Small intestine (tissue), 7 donors: Measurements from ENCODE around the gene SGO1. TPM values are rescaled to one million over a fixed set of nuclear protein-coding genes. Genes with fewer than 3 reads are reported as not detected.

Source experiments
- DNase-seq, 2 donors: peaks; one replicate each; pipeline versions ENCODE4 v3.0.0 to v3.0.0-alpha.2; 2013
- FAIRE-seq: peaks from 2 replicates; lab custom pipeline; 2012; peaks lifted over from hg19 to GRCh38; lab: Jason Lieb, UNC
- H3K27ac ChIP-seq, 3 donors: one replicate each; pipeline ENCODE4 v1.5.1; 2013; ENCODE audit warnings: low read length in 2 of 3, mild to moderate bottlenecking in 2 of 3, control low read depth in 1 of 3, inconsistent platforms in 1 of 3, low read depth in 1 of 3, moderate library complexity in 1 of 3
- H3K27me3 ChIP-seq, 3 donors: one replicate each; pipeline ENCODE4 v1.6.1; 2013; ENCODE audit warnings: low read length in 3 of 3, inconsistent platforms in 1 of 3; ENCODE audit not compliant: control insufficient read depth in 3 of 3, insufficient read depth in 3 of 3
- H3K36me3 ChIP-seq, 3 donors: one replicate each; pipeline ENCODE4 v1.6.1; 2013; ENCODE audit warnings: low read length in 3 of 3, inconsistent platforms in 1 of 3, low read depth in 1 of 3, mild to moderate bottlenecking in 1 of 3, moderate library complexity in 1 of 3; ENCODE audit not compliant: control insufficient read depth in 3 of 3, insufficient read depth in 2 of 3
- H3K4me1 ChIP-seq, 3 donors: one replicate each; pipeline ENCODE4 v1.6.1; 2013; ENCODE audit warnings: low read length in 2 of 3, inconsistent platforms in 1 of 3, low read depth in 1 of 3, mild to moderate bottlenecking in 1 of 3, moderate library complexity in 1 of 3; ENCODE audit not compliant: control insufficient read depth in 3 of 3, insufficient read depth in 2 of 3
- H3K4me3 ChIP-seq, 3 donors: one replicate each; pipeline ENCODE4 v1.5.1; 2013; ENCODE audit warnings: low read length in 3 of 3, control low read depth in 1 of 3, inconsistent platforms in 1 of 3, low read depth in 1 of 3, mild to moderate bottlenecking in 1 of 3, moderate library complexity in 1 of 3
- H3K9me3 ChIP-seq, 2 donors: one replicate each; pipeline ENCODE4 v1.6.1; 2013; ENCODE audit warnings: low read depth in 1 of 2, low read length in 1 of 2; ENCODE audit not compliant: control insufficient read depth in 2 of 2, insufficient read depth in 1 of 2
- WGBS, 3 donors: extraction: QIAGEN DNeasy Blood & Tissue Kit; methylation state at CpG; one replicate each; pipeline ENCODE4 v1.1.7; 2013; 5-methylcytosine and 5-hydroxymethylcytosine counted together
- polyA plus RNA-seq, 4 donors: library from polyadenylated mRNA; stranded (reverse) in 3 of 4; unstranded in 1 of 4; fragments of 200-250 nt in 3 of 4; fragments of 120-200 nt in 1 of 4; gene quantifications; one replicate each; pipeline versions ENCODE4 v1.2.1 to v1.2.3, GENCODE V29; 2013
- donor health status: healthy with polysubstance abuse.
- donor health status: control.
- donor health status: control.
- donor health status: Bipolar disorder and iron deficiency.
- donor health status: healthy.

The SGO1 gene
- polyA plus RNA-seq, 4 donors: 1.6 to 5.8 (median 3.6) TPM

- WGBS, 3 donors: 92 to 98% (median 93%) methylated on average over 4 of the region's 4 CpGs
- no peaks in the 10 kb centered on the region for H3K4me1 ChIP-seq
- H3K27me3 ChIP-seq: no peaks in the 10 kb centered on the region
- peaks cover 0 to 4% (median 0%) of the 10 kb centered on the region in 3 donors for H3K36me3 ChIP-seq
- no peak overlapping the region for H3K4me3 ChIP-seq
- FAIRE-seq: no peak
- H3K27ac ChIP-seq: no peak overlapping the region
- no peaks in the 10 kb centered on the region for H3K9me3 ChIP-seq
- DNase-seq: no peak
Observed at GRCh38 chr3:20182206-20182605, 3.8 kb downstream of the SGO1 start.

DNA sequence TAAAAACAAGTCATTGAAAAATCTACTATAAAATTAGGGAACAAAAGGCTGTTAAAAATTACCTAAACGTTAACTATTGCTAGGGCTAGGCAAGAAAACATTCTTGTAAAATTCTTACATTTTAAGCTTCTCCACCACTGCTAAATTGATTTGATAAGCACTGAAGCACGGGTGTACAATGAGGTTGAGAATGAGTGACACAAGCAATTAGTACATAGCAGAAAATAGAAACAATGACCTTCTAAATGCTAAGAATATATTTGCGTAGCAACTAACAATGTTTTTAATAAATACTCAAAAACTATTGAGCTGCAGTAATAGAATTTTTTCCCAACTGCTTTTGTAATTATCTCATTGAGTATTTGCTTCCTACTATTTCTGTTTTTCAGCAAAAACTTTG lies 4.7 kb downstream of the SGO1 start:
- Histone ChIP-seq H3K27me3 (no peaks in the 10 kb centered on the region), H3K4me1 (no peaks in the 10 kb centered on the region), H3K27ac (no peak overlapping the region), H3K36me3 (peaks cover 0 to 4% (median 0%) of the 10 kb centered on the region in 3 donors), H3K9me3 (no peaks in the 10 kb centered on the region), H3K4me3 (no peak overlapping the region)
- DNase-seq (no peak), FAIRE-seq (no peak)
- 82 to 84% (median 83%) methylated on average over 3 of the region's 3 CpGs for WGBS, 3 donors

- Histone ChIP-seq H3K36me3 (peaks cover 0 to 2% (median 0%) of the 10 kb centered on the region in 3 donors), H3K4me3 (no peak overlapping the region), H3K9me3 (no peaks in the 10 kb centered on the region), H3K27me3 (no peaks in the 10 kb centered on the region), H3K27ac (no peak overlapping the region), H3K4me1 (no peaks in the 10 kb centered on the region)
- 84 to 88% (median 86%) methylated on average over 4 of the region's 4 CpGs for WGBS, 3 donors
- FAIRE-seq: no peak
- peak in 1 of 2 donors; percentile 5 for DNase-seq
Observed at GRCh38 chr3:20173844-20174410, 12.1 kb downstream of the SGO1 start.

GRCh38 chr3:20161714-20162113 lies 24.3 kb downstream of the SGO1 start:
- no peak overlapping the region for H3K27ac ChIP-seq
- no peaks in the 10 kb centered on the region for H3K9me3 ChIP-seq
- FAIRE-seq (no peak), DNase-seq (no peak)
- 96 to 100% (median 99%) methylated on average over 2 of the region's 2 CpGs for WGBS, 3 donors
- H3K4me1 ChIP-seq: no peaks in the 10 kb centered on the region
- no peak overlapping the region for H3K4me3 ChIP-seq
- H3K36me3 ChIP-seq: peaks cover 0 to 2% (median 0%) of the 10 kb centered on the region in 3 donors
- H3K27me3 ChIP-seq: no peaks in the 10 kb centered on the region

- Histone ChIP-seq H3K9me3 (no peaks in the 10 kb centered on the region), H3K36me3 (peaks cover 0 to 2% (median 0%) of the 10 kb centered on the region in 3 donors), H3K27ac (no peak overlapping the region), H3K4me3 (no peak overlapping the region), H3K27me3 (no peaks in the 10 kb centered on the region), H3K4me1 (no peaks in the 10 kb centered on the region)
- no peak for FAIRE-seq
- DNase-seq: no peak
Observed at GRCh38 chr3:20160230-20160629, 25.8 kb downstream of the SGO1 start.

DNA sequence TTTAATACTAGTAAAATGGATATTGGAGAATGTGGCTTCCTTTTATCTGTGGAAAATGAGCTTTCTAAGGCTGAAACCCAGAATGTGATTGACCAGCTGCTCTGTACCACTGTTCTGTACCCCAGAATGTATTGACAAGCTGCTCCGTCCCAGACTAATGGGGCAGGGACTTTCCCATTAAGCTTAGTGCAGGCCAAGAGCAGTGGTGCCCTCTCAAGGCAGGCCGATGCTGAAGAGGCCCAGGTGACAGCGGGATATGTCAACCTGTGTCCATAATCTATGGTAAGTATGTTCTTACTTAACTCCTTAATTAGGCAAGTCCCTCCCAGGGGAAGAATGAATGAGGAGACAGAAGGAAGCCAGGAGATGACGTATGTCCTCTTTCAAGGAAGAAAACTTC lies 31.1 kb downstream of the SGO1 start:
- no peaks in the 10 kb centered on the region for H3K27me3 ChIP-seq

GRCh38 chr3:20154078-20154477 lies 31.9 kb downstream of the SGO1 start:
- H3K27me3 ChIP-seq: no peaks in the 10 kb centered on the region
- peaks cover 0 to 3% of the 10 kb centered on the region in 2 donors for H3K9me3 ChIP-seq
- H3K4me1 ChIP-seq: no peaks in the 10 kb centered on the region
- peaks cover 0 to 4% (median 3%) of the 10 kb centered on the region in 3 donors for H3K36me3 ChIP-seq
- no peak for FAIRE-seq
- no peak overlapping the region for H3K4me3 ChIP-seq
- H3K27ac ChIP-seq: no peak overlapping the region
- no peak for DNase-seq
- WGBS, 3 donors: 92 to 100% (median 97%) methylated on average over 1 of the region's 1 CpG

More for the DNA sequence above, 31.1 kb downstream of the SGO1 start:
- Histone ChIP-seq H3K4me1 (no peaks in the 10 kb centered on the region), H3K4me3 (no peak overlapping the region), H3K27ac (no peak overlapping the region), H3K9me3 (peaks cover 0 to 3% of the 10 kb centered on the region in 2 donors), H3K36me3 (peaks cover 0 to 3% (median 3%) of the 10 kb centered on the region in 3 donors)
- FAIRE-seq (no peak), DNase-seq (no peak)
- 92 to 98% (median 96%) methylated on average over 4 of the region's 4 CpGs for WGBS, 3 donors

DNA sequence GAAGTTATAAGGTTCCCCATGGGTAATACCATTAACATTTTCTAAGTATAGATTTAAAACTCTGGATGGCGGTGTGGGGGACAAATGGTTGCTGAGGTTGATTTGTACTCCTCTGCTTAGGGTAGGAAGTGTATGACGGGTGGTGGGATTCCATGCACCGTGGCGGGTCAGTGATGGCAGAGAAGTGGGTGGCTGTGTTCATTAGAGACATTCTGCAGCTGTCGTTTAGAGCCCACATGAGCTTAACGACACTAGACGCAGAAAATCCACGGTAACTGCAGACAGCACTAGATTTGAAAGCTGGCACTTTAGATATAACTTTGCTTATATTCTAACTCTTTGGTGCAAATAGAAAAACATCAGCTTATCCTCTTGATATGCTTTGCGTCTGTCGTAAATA lies 37.5 kb downstream of the SGO1 start:
- FAIRE-seq: no peak
- Histone ChIP-seq H3K36me3 (peaks cover 0 to 9% (median 5%) of the 10 kb centered on the region in 3 donors), H3K27ac (no peak overlapping the region), H3K4me3 (no peak overlapping the region), H3K4me1 (no peaks in the 10 kb centered on the region), H3K27me3 (no peaks in the 10 kb centered on the region), H3K9me3 (no peaks in the 10 kb centered on the region)
- 90 to 98% (median 94%) methylated on average over 10 of the region's 10 CpGs for WGBS, 3 donors
- no peak for DNase-seq

DNA sequence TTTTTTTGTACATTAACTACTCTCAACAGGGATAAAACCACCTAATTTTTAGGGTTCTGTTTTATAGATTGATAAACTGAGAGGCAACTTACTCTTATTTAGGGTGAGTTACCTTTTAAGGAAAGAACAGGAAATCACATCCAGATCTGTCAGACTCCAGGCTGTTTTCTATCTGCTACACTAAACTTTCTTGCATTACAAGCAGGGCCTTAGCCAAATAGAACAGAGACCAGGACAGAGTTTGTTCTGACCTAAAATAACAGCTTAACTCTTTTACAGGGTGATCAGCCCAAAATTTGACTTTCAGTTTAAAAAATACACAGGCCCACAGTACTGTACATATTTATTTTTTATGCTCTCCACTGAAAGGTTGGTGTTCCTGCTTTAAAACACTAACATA lies 38.6 kb downstream of the SGO1 start:
- no peak for DNase-seq
- peaks cover 0 to 11% (median 5%) of the 10 kb centered on the region in 3 donors for H3K36me3 ChIP-seq
- no peaks in the 10 kb centered on the region for H3K9me3 ChIP-seq
- no peak overlapping the region for H3K4me3 ChIP-seq
- no peaks in the 10 kb centered on the region for H3K27me3 ChIP-seq
- FAIRE-seq: no peak
- H3K4me1 ChIP-seq: no peaks in the 10 kb centered on the region
- no peak overlapping the region for H3K27ac ChIP-seq
